SK-N-MC (cell line): ENCODE results near the gene GALNT13.
"Not testable (repeated sequence)": the region's sequence is repeated elsewhere in the genome, so short reads cannot be mapped to it uniquely, and the experiment has no call there.

ENCODE experiments used
- DNase-seq: peaks from one replicate; pipeline ENCODE4 v3.0.0-alpha.2; 2011; ENCODE audit warnings: low read depth, low spot score
- H3K27ac ChIP-seq: fragments of 200-600 bp; sonication (generic); 2 replicates; pipeline ENCODE4 v1.5.1; 2016; ENCODE audit warnings: mixed run types
- H3K36me3 ChIP-seq: fragments of 200-600 bp; sonication (generic); 2 replicates; pipeline ENCODE4 v1.6.1; 2017; ENCODE audit warnings: antibody characterized with exemption, low read length, mixed read lengths; ENCODE audit not compliant: insufficient read depth
- H3K4me3 ChIP-seq: fragments of 200-600 bp; sonication (generic); 2 replicates; pipeline ENCODE4 v1.5.1; 2016
- H3K9ac ChIP-seq: fragments of 200-600 bp; sonication (generic); 2 replicates; pipeline ENCODE4 v1.8.0; 2017; ENCODE audit warnings: mixed run types, mixed read lengths; ENCODE audit not compliant: insufficient read length
- H3K9me3 ChIP-seq: fragments of 200-600 bp; sonication (generic); 2 replicates; pipeline ENCODE4 v1.6.1; 2017; ENCODE audit warnings: low read depth, mild to moderate bottlenecking, antibody characterized with exemption, low read length, moderate library complexity, mixed read lengths
- EZH2 ChIP-seq: fragments of 200-600 bp; sonication (generic); IDR thresholded peaks from one replicate; pipeline ENCODE4 v1.6.1; 2017; ENCODE audit warnings: antibody characterized with exemption
- FOXP2 ChIP-seq: optimal IDR thresholded peaks from 2 replicates; pipeline ENCODE3; 2011; ENCODE audit warnings: mild to moderate bottlenecking, moderate library complexity; ENCODE audit not compliant: insufficient read depth; ENCODE audit errors: extremely low read length, control extremely low read depth
- POLR2AphosphoS5 ChIP-seq: IDR thresholded peaks from 2 replicates; pipeline ENCODE4 v1.6.1; 2012; ENCODE audit warnings: mild to moderate bottlenecking, low read depth, low read length, borderline replicate concordance

The GALNT13 gene

DNA sequence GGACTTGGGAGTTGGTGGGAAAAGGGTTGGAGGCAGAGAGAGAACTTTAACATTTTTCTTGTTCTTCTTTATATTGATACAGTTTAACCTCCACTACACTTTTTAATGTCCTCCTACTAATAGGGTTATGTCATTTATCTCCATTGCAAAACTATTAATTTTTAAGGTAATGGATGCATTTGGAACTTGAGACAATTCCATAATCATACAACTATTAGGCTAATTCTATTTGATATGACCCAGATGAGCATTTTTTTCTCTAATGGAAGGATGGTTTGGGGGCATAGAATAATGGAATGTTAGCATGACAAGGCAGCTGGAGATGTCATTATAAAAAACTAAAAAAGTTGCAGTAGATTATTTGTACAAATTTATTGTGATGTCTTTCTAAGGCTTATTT lies 587.6 kb downstream of the GALNT13 start:
- no peak for TF ChIP-seq EZH2
- no peak for TF ChIP-seq FOXP2
- TF ChIP-seq POLR2AphosphoS5, result no peak
- no peaks in the 10 kb centered on the region for H3K36me3 ChIP-seq
- DNase-seq, result no peak
- no peak overlapping the region for H3K9ac ChIP-seq
- H3K27ac ChIP-seq, result no peak overlapping the region
- no peak overlapping the region for H3K4me3 ChIP-seq
- no peaks in the 10 kb centered on the region for H3K9me3 ChIP-seq

DNA sequence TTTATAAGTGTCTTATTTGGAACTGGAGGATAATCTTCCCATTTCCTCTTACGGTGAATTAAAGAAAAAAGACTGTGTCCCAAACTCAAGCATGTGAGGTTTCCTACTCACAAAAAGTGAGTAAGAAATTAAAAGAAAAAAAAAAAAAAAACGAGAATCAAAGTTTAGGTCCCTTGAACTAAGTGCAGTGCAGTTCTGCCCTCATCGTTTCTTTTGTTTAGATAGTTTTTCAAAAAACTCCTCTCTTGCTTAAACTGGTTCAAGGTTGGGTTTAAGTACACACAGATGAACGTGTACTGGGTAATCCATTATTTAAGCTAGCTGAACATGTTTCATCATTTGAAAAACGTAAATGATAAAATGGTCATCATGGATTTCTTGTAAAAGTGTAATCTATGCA lies 590.9 kb downstream of the GALNT13 start:
- no peak for DNase-seq
- no peak overlapping the region for H3K27ac ChIP-seq
- no peak for TF ChIP-seq EZH2
- TF ChIP-seq POLR2AphosphoS5, result no peak
- TF ChIP-seq FOXP2, result no peak
- H3K4me3 ChIP-seq, result no peak overlapping the region
- no peaks in the 10 kb centered on the region for H3K9me3 ChIP-seq
- no peaks in the 10 kb centered on the region for H3K36me3 ChIP-seq
- H3K9ac ChIP-seq, result no peak overlapping the region

DNA sequence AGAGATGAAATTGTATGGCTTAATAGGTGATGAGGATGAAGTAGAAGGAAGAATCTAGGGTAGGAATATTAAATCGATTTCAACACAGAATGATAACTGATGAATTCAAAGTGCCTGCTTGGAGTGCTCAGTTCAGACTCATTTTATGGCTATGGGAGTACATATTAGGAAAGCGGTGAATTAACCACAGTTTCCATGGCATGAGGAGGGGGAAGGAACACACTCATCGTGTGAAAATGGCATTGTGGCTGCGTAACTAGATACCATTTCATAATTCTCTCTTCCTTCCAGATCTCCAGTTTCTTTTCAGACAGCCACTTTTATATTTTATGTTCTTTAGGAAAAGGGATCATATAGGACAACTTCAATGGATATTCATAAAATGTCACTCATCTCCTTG lies 594.5 kb downstream of the GALNT13 start:
- no peak overlapping the region for H3K9ac ChIP-seq
- no peak for TF ChIP-seq FOXP2
- TF ChIP-seq POLR2AphosphoS5, result no peak
- no peak for TF ChIP-seq EZH2
- H3K27ac ChIP-seq, result no peak overlapping the region
- H3K9me3 ChIP-seq, result no peaks in the 10 kb centered on the region
- no peaks in the 10 kb centered on the region for H3K36me3 ChIP-seq
- no peak for DNase-seq
- no peak overlapping the region for H3K4me3 ChIP-seq

DNA sequence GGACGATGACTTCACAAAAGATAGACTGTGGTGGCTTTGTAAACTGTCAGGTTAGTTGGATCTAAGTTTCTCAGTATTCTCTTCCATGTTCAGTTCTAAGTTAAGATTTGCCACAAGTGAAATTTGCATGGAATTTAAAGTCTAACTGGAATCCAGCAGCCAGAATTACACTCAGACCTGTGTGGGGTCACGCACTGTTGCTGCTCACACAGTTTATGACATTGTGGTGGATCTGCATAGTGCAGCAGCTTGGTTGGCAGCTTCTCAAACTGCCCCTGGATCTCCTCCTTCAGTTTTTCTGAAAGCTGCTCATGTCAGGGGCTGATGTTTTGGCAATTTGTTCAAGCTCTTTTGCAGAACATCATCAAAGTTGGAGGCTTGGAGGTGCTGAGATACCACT lies 598.7 kb downstream of the GALNT13 start:
- no peak overlapping the region for H3K27ac ChIP-seq
- no peak for TF ChIP-seq POLR2AphosphoS5
- no peak for TF ChIP-seq FOXP2
- no peak for TF ChIP-seq EZH2
- H3K4me3 ChIP-seq, result no peak overlapping the region
- H3K36me3 ChIP-seq, result no peaks in the 10 kb centered on the region
- H3K9ac ChIP-seq, result no peak overlapping the region
- no peak for DNase-seq
- H3K9me3 ChIP-seq, result no peaks in the 10 kb centered on the region

DNA sequence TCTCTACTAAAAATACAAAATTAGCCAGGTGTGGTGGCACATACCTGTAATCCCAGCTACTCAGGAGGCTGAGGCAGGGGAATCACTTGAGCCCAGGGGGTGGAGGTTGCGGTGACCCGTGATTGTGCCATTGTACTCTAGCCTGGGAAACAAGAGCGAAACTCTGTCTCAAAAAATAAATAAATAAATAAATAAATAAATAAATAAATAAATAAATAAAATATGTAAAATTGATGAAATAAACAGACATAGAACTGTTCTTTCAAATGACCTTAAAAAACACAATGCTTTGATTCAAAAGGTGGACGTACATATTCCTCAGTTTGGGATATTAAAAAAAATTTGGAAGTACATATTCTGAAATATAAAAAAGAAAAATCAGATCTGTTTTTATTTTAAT lies 599.8 kb downstream of the GALNT13 start:
- H3K4me3 ChIP-seq, H3K9ac ChIP-seq, DNase-seq, H3K9me3 ChIP-seq, H3K27ac ChIP-seq, H3K36me3 ChIP-seq: not testable (repeated sequence)

DNA sequence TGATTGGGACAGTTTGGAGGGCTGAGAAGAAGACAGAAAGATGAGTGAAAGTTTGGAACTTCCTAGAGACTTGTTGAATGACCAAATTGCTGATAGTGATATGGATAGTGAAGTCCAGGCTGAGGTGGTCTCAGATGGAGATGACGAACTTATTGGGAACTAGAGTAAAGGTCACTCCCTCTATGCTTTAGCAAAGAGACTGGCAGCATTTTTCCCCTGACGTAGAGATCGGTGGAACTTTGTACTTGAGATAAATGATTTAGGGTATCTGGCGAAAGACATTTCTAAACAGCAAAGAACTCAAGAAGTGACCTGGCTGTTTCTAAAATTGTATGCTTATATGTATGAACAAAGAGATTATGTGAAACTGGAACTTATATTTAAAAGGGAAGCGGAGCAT lies 605.6 kb downstream of the GALNT13 start:
- Histone ChIP-seq H3K9me3 (no peaks in the 10 kb centered on the region), H3K36me3 (no peaks in the 10 kb centered on the region), H3K27ac (no peak overlapping the region), H3K9ac (no peak overlapping the region), H3K4me3 (no peak overlapping the region)
- TF ChIP-seq POLR2AphosphoS5 (no peak), FOXP2 (no peak), EZH2 (no peak)
- no peak for DNase-seq

DNA sequence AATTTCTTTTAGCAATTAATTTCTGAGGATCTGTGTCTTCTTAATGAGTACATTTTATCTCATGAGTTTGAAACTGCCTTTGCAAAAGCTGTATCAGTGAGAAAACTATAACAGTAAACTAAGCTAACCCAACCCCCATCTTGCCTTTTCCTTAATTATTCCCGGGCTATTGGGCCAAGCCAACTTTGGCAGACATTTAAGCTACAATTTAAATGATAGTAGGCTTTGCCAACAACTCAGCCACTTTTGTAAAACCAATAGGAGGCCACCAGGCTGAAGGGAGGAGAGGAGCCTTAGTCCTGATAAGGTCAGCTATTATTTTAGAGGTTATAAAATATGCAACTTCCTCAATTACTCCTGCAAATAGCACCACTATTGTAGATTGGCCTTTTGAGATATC lies 608.8 kb downstream of the GALNT13 start:
- no peak for DNase-seq
- no peak overlapping the region for H3K9ac ChIP-seq

DNA sequence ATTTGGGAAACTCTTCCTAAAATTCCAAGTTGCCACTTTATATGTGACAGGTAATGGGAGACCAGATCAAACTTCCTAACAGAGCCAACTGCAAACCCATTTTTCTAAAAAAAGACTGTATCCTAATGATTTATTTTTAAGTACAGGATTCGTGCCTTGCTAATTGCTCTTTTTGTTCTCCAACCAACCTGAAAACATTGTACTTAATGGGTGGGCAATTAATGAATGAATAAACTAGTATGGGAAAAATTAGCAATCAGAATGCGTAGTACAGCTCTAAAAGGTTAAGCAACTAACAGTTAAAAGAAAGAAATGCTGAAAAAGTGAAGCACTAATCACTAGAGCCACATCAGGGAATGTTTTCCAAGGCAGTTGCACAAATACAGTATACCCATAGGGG lies 609.6 kb downstream of the GALNT13 start:
- DNase-seq, result no peak
- H3K9me3 ChIP-seq, result no peaks in the 10 kb centered on the region
- no peak overlapping the region for H3K9ac ChIP-seq
- H3K4me3 ChIP-seq, result no peak overlapping the region
- no peaks in the 10 kb centered on the region for H3K36me3 ChIP-seq
- TF ChIP-seq EZH2 (no peak), FOXP2 (no peak), POLR2AphosphoS5 (no peak)
- no peak overlapping the region for H3K27ac ChIP-seq

More for the DNA sequence above, 608.8 kb downstream of the GALNT13 start:
- no peak overlapping the region for H3K4me3 ChIP-seq
- TF ChIP-seq FOXP2 (no peak), EZH2 (no peak), POLR2AphosphoS5 (no peak)
- no peaks in the 10 kb centered on the region for H3K36me3 ChIP-seq
- H3K27ac ChIP-seq, result no peak overlapping the region
- H3K9me3 ChIP-seq, result no peaks in the 10 kb centered on the region

DNA sequence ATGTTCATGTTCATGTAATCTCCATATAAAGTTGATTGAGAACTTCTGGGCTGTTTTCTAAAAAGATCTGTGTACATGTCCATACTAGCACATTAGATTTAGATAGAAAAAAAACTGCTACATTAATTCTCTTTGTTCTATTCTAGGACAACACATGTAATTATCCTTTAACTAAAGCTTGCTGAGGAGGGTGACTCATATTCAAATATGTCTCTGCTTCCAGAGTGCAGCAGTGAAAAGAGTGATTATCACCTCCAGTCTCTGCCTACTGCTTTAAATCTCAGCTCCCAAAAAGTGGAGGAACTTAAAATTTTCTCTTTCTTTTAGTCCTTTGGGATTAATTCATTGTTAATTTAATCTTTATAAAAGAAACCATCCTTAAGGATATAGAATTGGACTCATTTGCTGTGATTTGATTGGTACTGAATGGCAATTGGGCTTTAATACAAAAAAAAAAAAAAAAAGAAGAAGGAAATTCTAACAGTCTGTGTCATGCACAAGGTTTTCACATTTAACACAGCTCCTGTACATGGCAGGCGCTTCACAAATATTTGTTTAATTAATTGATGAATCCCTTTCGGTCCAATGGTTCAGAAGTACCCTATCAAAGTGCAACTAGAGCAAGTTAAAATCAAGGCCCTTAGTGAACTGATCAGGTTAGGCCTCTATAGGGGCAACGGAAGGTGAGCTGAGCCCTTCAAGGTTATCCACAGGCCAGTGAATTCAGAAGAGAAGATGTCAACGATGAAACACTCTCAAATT lies 612.8 kb downstream of the GALNT13 start:
- Histone ChIP-seq H3K4me3 (no peak overlapping the region), H3K9me3 (no peaks in the 10 kb centered on the region), H3K27ac (no peak overlapping the region), H3K36me3 (no peaks in the 10 kb centered on the region), H3K9ac (no peak overlapping the region)
- TF ChIP-seq EZH2, result no peak
- TF ChIP-seq POLR2AphosphoS5, result no peak
- TF ChIP-seq FOXP2, result no peak
- no peak for DNase-seq
